B cell (primary cell): ENCODE data around the gene PHLPP1. TPM values are rescaled to one million over a fixed set of nuclear protein-coding genes. Genes with fewer than 3 reads are reported as not detected.

Experiments used
- ATAC-seq: fragments of 200-7000 bp; cut with Tn5 transposase; one replicate; pipeline ENCODE4 v1.10.0; 2021; ENCODE audit warnings: low read depth, mild to moderate bottlenecking, moderate number of reproducible peaks, moderate library complexity
- CTCF ChIA-PET: fragments of 350-600 bp; sonication (Branson Sonifier 250); formaldehyde crosslinking; loops from one replicate; lab custom pipeline; 2021; ENCODE audit warnings: antibody characterized with exemption, inconsistent platforms; lab: Charles Lee
- POLR2A ChIA-PET: fragments of 350-600 bp; sonication (Branson Sonifier 250); formaldehyde crosslinking; loops from one replicate; lab custom pipeline; 2021; ENCODE audit warnings: antibody characterized with exemption; lab: Charles Lee
- DNase-seq: peaks from one replicate; pipeline ENCODE4 v3.0.0; 2013
- H2AFZ ChIP-seq: 2 replicates; pipeline ENCODE4 v1.6.1; 2012; ENCODE audit warnings: mild to moderate bottlenecking, low read depth, low read length; ENCODE audit not compliant: insufficient read depth, poor library complexity, severe bottlenecking
- H3K27ac ChIP-seq, 2 donors: 1 replicate in 1 of 2; 2 replicates in 1 of 2; pipeline ENCODE4 v1.5.1; 2012 to 2013; ENCODE audit warnings: low read length in 2 of 2, mild to moderate bottlenecking in 2 of 2, moderate library complexity in 1 of 2
- H3K27me3 ChIP-seq, 4 experiments: fragments of 200-600 bp in 1 of 4; sonication (generic) in 1 of 4; replicated peaks in 1 of 4; 1 replicate in 2 of 4; 2 replicates in 2 of 4; pipeline versions ENCODE4 v1.6.1 to v1.7.0; 2013 to 2016; ENCODE audit warnings: low read length in 3 of 4, mild to moderate bottlenecking in 2 of 4, mixed read lengths in 1 of 4, moderate library complexity in 1 of 4; ENCODE audit not compliant: insufficient read depth in 4 of 4, control insufficient read depth in 3 of 4; ENCODE audit errors: control extremely low read depth in 1 of 4
- H3K36me3 ChIP-seq, 2 experiments: replicated peaks in 1 of 2; 1 replicate in 1 of 2; 2 replicates in 1 of 2; pipeline versions ENCODE4 v1.6.1 to v1.7.1; 2013; ENCODE audit warnings: low read length in 1 of 2; ENCODE audit not compliant: insufficient read depth in 2 of 2, control insufficient read depth in 1 of 2; ENCODE audit errors: control extremely low read depth in 1 of 2, extremely low read depth in 1 of 2
- H3K4me1 ChIP-seq, 2 donors: fragments of 200-600 bp in 1 of 2; sonication (generic) in 1 of 2; 1 replicate in 1 of 2; 2 replicates in 1 of 2; pipeline versions ENCODE4 v1.5.1 to v1.6.1; 2013 to 2017; ENCODE audit warnings: low read length in 2 of 2; ENCODE audit not compliant: control insufficient read depth in 2 of 2, insufficient read depth in 2 of 2
- H3K4me2 ChIP-seq: replicated peaks from 2 replicates; pipeline ENCODE3; 2012; ENCODE audit warnings: mild to moderate bottlenecking, low read depth, low read length; ENCODE audit not compliant: poor library complexity, severe bottlenecking
- H3K4me3 ChIP-seq, 5 experiments: fragments of 200-600 bp in 1 of 5; sonication (generic) in 1 of 5; 1 replicate in 3 of 5; 2 replicates in 2 of 5; pipeline versions ENCODE4 v1.5.1 to v1.7.0; 2011 to 2016; ENCODE audit warnings: low read length in 4 of 5, mild to moderate bottlenecking in 4 of 5, low read depth in 2 of 5, control low read depth in 1 of 5, moderate library complexity in 1 of 5; ENCODE audit not compliant: insufficient read depth in 1 of 5; ENCODE audit errors: control extremely low read depth in 1 of 5, extremely low read depth in 1 of 5
- H3K79me2 ChIP-seq: fragments of 200-600 bp; sonication (generic); one replicate; pipeline ENCODE4 v1.6.0; 2016; ENCODE audit warnings: low read length; ENCODE audit not compliant: control insufficient read depth, insufficient read depth
- H3K9ac ChIP-seq: fragments of 200-600 bp; sonication (generic); 2 replicates; pipeline ENCODE4 v1.6.1; 2017; ENCODE audit warnings: mild to moderate bottlenecking, low read length, moderate library complexity
- H3K9me3 ChIP-seq, 3 donors: one replicate each; pipeline versions ENCODE4 v1.6.1 to v1.7.1; 2013; ENCODE audit warnings: low read length in 2 of 3; ENCODE audit not compliant: control insufficient read depth in 2 of 3, insufficient read depth in 1 of 3; ENCODE audit errors: control extremely low read depth in 1 of 3
- H4K20me1 ChIP-seq: 2 replicates; pipeline ENCODE4 v1.6.0; 2012; ENCODE audit warnings: mild to moderate bottlenecking, low read length; ENCODE audit not compliant: insufficient read depth, control insufficient read depth, poor library complexity, severe bottlenecking
- H3K27ac Mint-ChIP-seq: one replicate; pipeline ENCODE4 v1.8.0; 2021; ENCODE audit warnings: mixed read lengths
- H3K27me3 Mint-ChIP-seq: one replicate; pipeline ENCODE4 v1.8.0; 2021; ENCODE audit warnings: mixed read lengths
- H3K4me1 Mint-ChIP-seq: one replicate; pipeline ENCODE4 v1.8.0; 2021; ENCODE audit warnings: mixed read lengths
- H3K4me3 Mint-ChIP-seq: one replicate; pipeline ENCODE4 v1.8.0; 2021; ENCODE audit warnings: mixed read lengths
- H3K9me3 Mint-ChIP-seq: one replicate; pipeline ENCODE4 v1.8.0; 2022; ENCODE audit warnings: mixed read lengths; ENCODE audit not compliant: insufficient read depth
- CTCF ChIP-seq: fragments of 200-600 bp; IDR thresholded peaks from one replicate; pipeline ENCODE4 v1.8.0; 2022; ENCODE audit warnings: antibody characterized with exemption, mild to moderate bottlenecking
- EZH2 ChIP-seq: IDR thresholded peaks from 2 replicates; pipeline ENCODE4 v1.6.1; 2012; ENCODE audit warnings: borderline replicate concordance, low read depth, mild to moderate bottlenecking, moderate library complexity, low read length; ENCODE audit not compliant: insufficient read depth, poor library complexity, severe bottlenecking
- WGBS: methylation state at CpG from one replicate; pipeline ENCODE4 v1.1.5; 2013; ENCODE audit warnings: missing lambda C conversion rate; ENCODE audit not compliant: insufficient coverage; 5-methylcytosine and 5-hydroxymethylcytosine counted together
- intact Hi-C: fragments of 100-400 bp; cut with micrococcal nuclease; formaldehyde crosslinking; loops from one replicate; pipeline ENCODE4 v1.10.0; 2022
- polyA plus RNA-seq: library from polyadenylated mRNA; depleted of rRNA; stranded (reverse); fragments of >200 nt; gene quantifications from 2 replicates; pipeline ENCODE4 v1.2.3, GENCODE V29; 2012
- total RNA-seq, 2 donors: library from RNA; stranded (reverse); fragments of 120-200 nt in 1 of 2; gene quantifications; 1 replicate in 1 of 2; 2 replicates in 1 of 2; pipeline versions ENCODE4 v1.2.3 to v1.2.4, GENCODE V29; 2013 to 2022

Gene PHLPP1
- total and polyA plus RNA-seq, 2 donors (not counting 1 experiment from before 2014, with no cell fraction given), result 3.0 to 20.7 TPM

- H3K4me1 ChIP-seq, result peaks cover 16 to 29% of the 10 kb centered on the region in 2 donors
- H3K4me3 Mint-ChIP-seq, result no peak overlapping the region
- peaks cover 70% of the 10 kb centered on the region for H3K79me2 ChIP-seq
- no peaks in the 10 kb centered on the region for H3K27me3 Mint-ChIP-seq
- peaks cover 10% of the 10 kb centered on the region for H3K9me3 Mint-ChIP-seq
- CTCF ChIA-PET, result interaction anchor here (1.3 kb wide), 1 partner anchor 16 kb away, joined by 6 read pairs; no protein-coding TSS in a partner anchor
- no peak overlapping the region for H3K9ac ChIP-seq
- no peak overlapping the region for H2AFZ ChIP-seq
- no peaks in the 10 kb centered on the region for H3K36me3 ChIP-seq
- H3K9me3 ChIP-seq, result peaks cover 0 to 4% (median 0%) of the 10 kb centered on the region in 3 donors
- peaks cover 33% of the 10 kb centered on the region for H3K4me1 Mint-ChIP-seq
- 88% methylated on average over 1 of the region's 1 CpG for WGBS
- H3K27ac Mint-ChIP-seq, result no peak overlapping the region
- intact Hi-C loops, result no loop called here
- POLR2A ChIA-PET, result no interaction called here
- no peak overlapping the region for H3K4me3 ChIP-seq
- TF ChIP-seq EZH2, result no peak
- TF ChIP-seq CTCF, result no peak
- H3K27ac ChIP-seq, result no peak overlapping the region
- H3K27me3 ChIP-seq, result no peaks in the 10 kb centered on the region
- H4K20me1 ChIP-seq, result no peaks in the 10 kb centered on the region
- DNase-seq, result no peak
- H3K4me2 ChIP-seq, result no peak overlapping the region
- no peak for ATAC-seq
Observed at GRCh38 chr18:62732617-62733016, 17.3 kb downstream of the PHLPP1 start.

- H3K9me3 Mint-ChIP-seq, result peaks cover 10% of the 10 kb centered on the region
- ATAC-seq (no peak), DNase-seq (no peak)
- CTCF ChIA-PET, result no interaction called here
- H3K4me1 ChIP-seq, result peaks cover 11 to 31% of the 10 kb centered on the region in 2 donors
- no peaks in the 10 kb centered on the region for H4K20me1 ChIP-seq
- intact Hi-C loops, result no loop called here
- no peaks in the 10 kb centered on the region for H3K27me3 Mint-ChIP-seq
- WGBS, result 100% methylated on average over 1 of the region's 1 CpG
- H3K4me1 Mint-ChIP-seq, result peaks cover 29% of the 10 kb centered on the region
- no peak overlapping the region for H3K4me2 ChIP-seq
- POLR2A ChIA-PET, result no interaction called here
- no peak for TF ChIP-seq CTCF
- no peak for TF ChIP-seq EZH2
- H3K79me2 ChIP-seq, result peaks cover 55% of the 10 kb centered on the region
- H3K4me3 Mint-ChIP-seq, result no peak overlapping the region
- H3K9me3 ChIP-seq, result peaks cover 0 to 4% (median 0%) of the 10 kb centered on the region in 3 donors
- no peaks in the 10 kb centered on the region for H3K36me3 ChIP-seq
- H3K4me3 ChIP-seq, result no peak overlapping the region
- no peak overlapping the region for H3K27ac Mint-ChIP-seq
- no peaks in the 10 kb centered on the region for H3K27me3 ChIP-seq
- H3K9ac ChIP-seq, result no peak overlapping the region
- H3K27ac ChIP-seq, result no peak overlapping the region
- H2AFZ ChIP-seq, result no peak overlapping the region
Observed at GRCh38 chr18:62734290-62734689, 18.9 kb downstream of the PHLPP1 start.
